ENCODE measurements around the gene CLIC6. TPM values are rescaled to one million over a fixed set of nuclear protein-coding genes. Genes with fewer than 3 reads are reported as not detected.
A peak's percentile ranks its signal among the peaks of the same experiment; 100 is the strongest.

Gene CLIC6
- total RNA-seq (2011; cell fraction: chromatin; rRNA removed; ENCODE audit: low replicate concordance) = not detected in 2 replicates
- total RNA-seq (2011; cell fraction: nucleolus; rRNA removed) = not detected in 2 replicates
- not detected in 2 replicates for total RNA-seq (2011; cell fraction: nucleoplasm; rRNA removed)
- total RNA-seq (2014; rRNA removed) = not detected in 2 replicates
- total RNA-seq (2014; rRNA removed; fragmentation: Illumina TruSeq; extraction: Trizol) = not detected in 2 replicates
- not detected in 2 replicates for total RNA-seq (2015; rRNA removed; fragmentation: Illumina TruSeq; extraction: Trizol)
- total RNA-seq (2021) = not detected in 2 replicates
- polyA plus RNA-seq (2011; rRNA removed) = not detected in 2 replicates
- not detected in 2 replicates for polyA plus RNA-seq (2011; cell fraction: cytosol; rRNA removed)
- not detected in 2 replicates for polyA plus RNA-seq (2011; cell fraction: nucleus; rRNA removed)
- 0.01 TPM in 1 of 2 replicates, not detected in the other for polyA plus RNA-seq (2012)
- not detected in 2 replicates for polyA plus RNA-seq (2014; fragmentation: Illumina TruSeq; extraction: Trizol)
- polyA plus RNA-seq (2014; fragmentation: Nextera tagmentation; extraction: Ambion mirVana) = not detected
- polyA plus RNA-seq (2014; rRNA removed) = not detected in 2 replicates
- polyA minus RNA-seq (2011; rRNA and poly(A)+ RNA removed) = not detected in 2 replicates
- polyA minus RNA-seq (2011; cell fraction: cytosol; rRNA and poly(A)+ RNA removed) = not detected in 2 replicates
- polyA minus RNA-seq (2011; cell fraction: nucleus; rRNA and poly(A)+ RNA removed) = not detected in 2 replicates
- not detected for Bru-seq, nascent RNA
- BruChase-seq, experiment 1, labeled RNA remaining after a 2-hour chase = percentile 2 among the genes with signal in this experiment
- BruChase-seq, experiment 2, labeled RNA remaining after a 6-hour chase = percentile 2 among the genes with signal in this experiment
- long read RNA-seq, experiment 1 = 0 reads
- long read RNA-seq, experiment 2 = 0 reads
- long read RNA-seq, experiment 3 = 0 reads

GRCh38 chr21:34668803-34669148, at the start of gene CLIC6:
CLIC6 (plus strand) TSS chr21:34668994; CDS start chr21:34669389, 395 bp downstream.
- peaks cover 0 to 16% of the 10 kb centered on the region in 2 experiments; a peak in 1 of 5 replicates for H3K4me1 ChIP-seq (replicated peaks in 1 of 2; ENCODE audit: control insufficient read depth in 2 of 2, insufficient read depth in 2 of 2, low read length in 2 of 2)
- TF ChIP-seq NR2C1 (IDR thresholded peaks at IDR 0.05) (no peak), NR2C1 (tag; IDR thresholded peaks at IDR 0.05) (no peak), BRD9 (IDR thresholded peaks at IDR 0.05; ENCODE audit: low read depth, partially characterized antibody) (no peak), PHTF2 (CRISPR knock-in tag; IDR thresholded peaks at IDR 0.05) (no peak), HNRNPUL1 (IDR thresholded peaks at IDR 0.05; ENCODE audit: low read length) (no peak), CBX5 (IDR thresholded peaks at IDR 0.05; ENCODE audit: borderline replicate concordance, low read depth) (no peak)
- TF ChIP-seq, protein P1, sequence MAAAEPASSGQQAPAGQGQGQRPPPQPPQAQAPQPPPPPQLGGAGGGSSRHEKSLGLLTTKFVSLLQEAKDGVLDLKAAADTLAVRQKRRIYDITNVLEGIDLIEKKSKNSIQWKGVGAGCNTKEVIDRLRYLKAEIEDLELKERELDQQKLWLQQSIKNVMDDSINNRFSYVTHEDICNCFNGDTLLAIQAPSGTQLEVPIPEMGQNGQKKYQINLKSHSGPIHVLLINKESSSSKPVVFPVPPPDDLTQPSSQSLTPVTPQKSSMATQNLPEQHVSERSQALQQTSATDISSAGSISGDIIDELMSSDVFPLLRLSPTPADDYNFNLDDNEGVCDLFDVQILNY (CRISPR knock-in tag; IDR thresholded peaks at IDR 0.05) = no peak
- H3K79me2 ChIP-seq (ENCODE audit: control insufficient read depth, insufficient read depth, low read length) = no peaks in the 10 kb centered on the region
- H3K4me3 ChIP-seq = no peak within 1 kb of the TSS
- DNase-seq (ENCODE audit: extremely low read depth in 1 of 4, low spot score in 3 of 4) = no peak
- intact Hi-C loops (cut with micrococcal nuclease) = loop anchor here (5.0 kb wide), 1 partner anchor 51 kb away; the partner anchor contains the start of gene RCAN1
- no peaks in the 10 kb centered on the region for H3K9me1 ChIP-seq (ENCODE audit: control insufficient read depth, insufficient read depth, low read length)
- H3K27ac ChIP-seq (ENCODE audit: extremely low read depth, low read depth, low read length) = no peak within 1 kb of the TSS
- FAIRE-seq = no peak
- H3K36me3 ChIP-seq (ENCODE audit: control insufficient read depth, insufficient read depth, low read length) = no peaks in the 10 kb centered on the region
- CTCF ChIA-PET (ENCODE audit: low intra/inter-chr PET ratio) = no interaction called here
- H3K9ac ChIP-seq (ENCODE audit: insufficient read depth in 1 of 2, low read depth in 2 of 2, low read length in 2 of 2) = no peak within 1 kb of the TSS
- H3K9me3 ChIP-seq (replicated peaks; ENCODE audit: control insufficient read depth, insufficient read depth, low read depth, low read length) = no peaks in the 10 kb centered on the region
- in situ Hi-C loops (cut with MboI) = no loop called here
- no peaks in the 10 kb centered on the region for H4K20me1 ChIP-seq (replicated peaks; ENCODE audit: control insufficient read depth, insufficient read depth, low read length)
- H3K4me2 ChIP-seq (ENCODE audit: insufficient read depth, low read length) = no peak within 1 kb of the TSS
- H3K27me3 ChIP-seq (ENCODE audit: control insufficient read depth in 2 of 2, insufficient read depth in 2 of 2, low read length in 2 of 2) = peaks cover 33 to 53% of the 10 kb centered on the region in 2 experiments
- no peak for ATAC-seq
- WGBS (ENCODE audit: insufficient coverage, low coverage, missing lambda C conversion rate) = 2% methylated on average over 18 of the region's 18 CpGs
- no peak within 1 kb of the TSS for H2AFZ ChIP-seq (ENCODE audit: low read depth, low read length)
- POLR2A ChIA-PET = interaction anchor here (0.6 kb wide), 1 partner anchor 54 kb away, joined by 3 read pairs; no protein-coding TSS in a partner anchor
- no TSS peak for BruUV-seq (replicated peaks)
